ENCODE data around the gene ARFRP1. TPM values are rescaled to one million over a fixed set of nuclear protein-coding genes. Genes with fewer than 3 reads are reported as not detected.
A peak's percentile ranks its signal among the peaks of the same experiment; 100 is the strongest.

The ARFRP1 gene
- total RNA-seq, 4 donors from 2014 or later, result 43.6 to 52.1 (median 46.7) TPM

- H3K4me3 ChIP-seq (replicated peaks in 1 of 3), result no peak overlapping the region
- no peak for DNase-seq
- TF ChIP-seq, protein P1, sequence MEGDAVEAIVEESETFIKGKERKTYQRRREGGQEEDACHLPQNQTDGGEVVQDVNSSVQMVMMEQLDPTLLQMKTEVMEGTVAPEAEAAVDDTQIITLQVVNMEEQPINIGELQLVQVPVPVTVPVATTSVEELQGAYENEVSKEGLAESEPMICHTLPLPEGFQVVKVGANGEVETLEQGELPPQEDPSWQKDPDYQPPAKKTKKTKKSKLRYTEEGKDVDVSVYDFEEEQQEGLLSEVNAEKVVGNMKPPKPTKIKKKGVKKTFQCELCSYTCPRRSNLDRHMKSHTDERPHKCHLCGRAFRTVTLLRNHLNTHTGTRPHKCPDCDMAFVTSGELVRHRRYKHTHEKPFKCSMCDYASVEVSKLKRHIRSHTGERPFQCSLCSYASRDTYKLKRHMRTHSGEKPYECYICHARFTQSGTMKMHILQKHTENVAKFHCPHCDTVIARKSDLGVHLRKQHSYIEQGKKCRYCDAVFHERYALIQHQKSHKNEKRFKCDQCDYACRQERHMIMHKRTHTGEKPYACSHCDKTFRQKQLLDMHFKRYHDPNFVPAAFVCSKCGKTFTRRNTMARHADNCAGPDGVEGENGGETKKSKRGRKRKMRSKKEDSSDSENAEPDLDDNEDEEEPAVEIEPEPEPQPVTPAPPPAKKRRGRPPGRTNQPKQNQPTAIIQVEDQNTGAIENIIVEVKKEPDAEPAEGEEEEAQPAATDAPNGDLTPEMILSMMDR (IDR thresholded peaks at IDR 0.05), result no peak
- TF ChIP-seq POLR2A (IDR thresholded peaks at IDR 0.05), result no peak
- no peaks in the 10 kb centered on the region for H3K9me3 ChIP-seq
- H3K36me3 ChIP-seq, result peaks cover 8 to 9% of the 10 kb centered on the region in 2 donors
- H3K4me1 ChIP-seq, result peaks cover 11 to 22% of the 10 kb centered on the region in 2 donors
- H3K27ac ChIP-seq, result peak overlapping the region in 2 of 3 donors; percentile 32 to 57
- intact Hi-C loops (cut with DNase I), result no loop called here
- 54 to 75% methylated on average over 8 to 10 of the region's 19 CpGs for WGBS, 2 donors
- no peaks in the 10 kb centered on the region for H3K27me3 ChIP-seq
Measured at GRCh38 chr20:63698739-63699465, 8.9 kb downstream of the ARFRP1 start.

- H3K36me3 ChIP-seq, result peaks cover 8 to 9% of the 10 kb centered on the region in 2 donors
- H3K4me1 ChIP-seq, result peaks cover 11 to 22% of the 10 kb centered on the region in 2 donors
- intact Hi-C loops (cut with DNase I), result no loop called here
- no peaks in the 10 kb centered on the region for H3K27me3 ChIP-seq
- no peak for DNase-seq
- no peak overlapping the region for H3K4me3 ChIP-seq (replicated peaks in 1 of 3)
- TF ChIP-seq, protein P1 (IDR thresholded peaks at IDR 0.05), result no peak
- no peak for TF ChIP-seq POLR2A (IDR thresholded peaks at IDR 0.05)
- H3K9me3 ChIP-seq, result no peaks in the 10 kb centered on the region
- 75 to 85% methylated on average over 17 to 39 of the region's 40 CpGs for WGBS, 2 donors
- H3K27ac ChIP-seq, result no peak overlapping the region
Measured at GRCh38 chr20:63697868-63698545, 9.8 kb downstream of the ARFRP1 start.

DNA sequence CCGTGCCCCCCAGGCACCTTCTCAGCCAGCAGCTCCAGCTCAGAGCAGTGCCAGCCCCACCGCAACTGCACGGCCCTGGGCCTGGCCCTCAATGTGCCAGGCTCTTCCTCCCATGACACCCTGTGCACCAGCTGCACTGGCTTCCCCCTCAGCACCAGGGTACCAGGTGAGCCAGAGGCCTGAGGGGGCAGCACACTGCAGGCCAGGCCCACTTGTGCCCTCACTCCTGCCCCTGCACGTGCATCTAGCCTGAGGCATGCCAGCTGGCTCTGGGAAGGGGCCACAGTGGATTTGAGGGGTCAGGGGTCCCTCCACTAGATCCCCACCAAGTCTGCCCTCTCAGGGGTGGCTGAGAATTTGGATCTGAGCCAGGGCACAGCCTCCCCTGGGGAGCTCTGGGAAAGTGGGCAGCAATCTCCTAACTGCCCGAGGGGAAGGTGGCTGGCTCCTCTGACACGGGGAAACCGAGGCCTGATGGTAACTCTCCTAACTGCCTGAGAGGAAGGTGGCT is 10.4 kb downstream of the ARFRP1 start:
- intact Hi-C loops (cut with DNase I), result no loop called here
- WGBS, 2 donors, result 55 to 81% methylated on average over 4 to 6 of the region's 7 CpGs
- Histone ChIP-seq H3K36me3 (peaks cover 8 to 9% of the 10 kb centered on the region in 2 donors), H3K4me3 (replicated peaks in 1 of 3) (no peak overlapping the region), H3K9me3 (no peaks in the 10 kb centered on the region), H3K27me3 (no peaks in the 10 kb centered on the region), H3K4me1 (peaks cover 11 to 22% of the 10 kb centered on the region in 2 donors), H3K27ac (no peak overlapping the region)
- TF ChIP-seq POLR2A (IDR thresholded peaks at IDR 0.05), result no peak
- TF ChIP-seq, protein P1 (IDR thresholded peaks at IDR 0.05), result no peak
- DNase-seq, result no peak

GRCh38 chr20:63696628-63697356 is 11.0 kb downstream of the ARFRP1 start, which contains the start of gene TNFRSF6B:
Gene TNFRSF6B (plus strand): TSS chr20:63696652. CDS start chr20:63696768, 116 bp downstream.
- WGBS, 2 donors, result 23 to 57% methylated on average over 4 to 12 of the region's 52 CpGs
- H3K4me3 ChIP-seq (replicated peaks in 1 of 3), result no peak within 1 kb of the TSS
- no peaks in the 10 kb centered on the region for H3K27me3 ChIP-seq
- no peak within 1 kb of the TSS for H3K27ac ChIP-seq
- no peak for DNase-seq
- no peaks in the 10 kb centered on the region for H3K9me3 ChIP-seq
- no peak for TF ChIP-seq POLR2A (IDR thresholded peaks at IDR 0.05)
- TF ChIP-seq, protein P1 (IDR thresholded peaks at IDR 0.05), result no peak
- H3K4me1 ChIP-seq, result peaks cover 11 to 22% of the 10 kb centered on the region in 2 donors
- H3K36me3 ChIP-seq, result peaks cover 8 to 9% of the 10 kb centered on the region in 2 donors
- intact Hi-C loops (cut with DNase I), result no loop called here
